AG04449 (cell line): ENCODE measurements around the gene TRMT1L.

Experiments used
- CTCF ChIA-PET: fragments of 350-600 bp; formaldehyde crosslinking; extraction: SDS; loops from one replicate; lab custom pipeline; 2021; ENCODE audit warnings: antibody characterized with exemption; lab: Yijun Ruan, JAX
- POLR2A ChIA-PET: fragments of 400-600, 350-600 bp; formaldehyde crosslinking; extraction: SDS; loops from one replicate; lab custom pipeline; 2020; ENCODE audit warnings: antibody characterized with exemption, inconsistent platforms; lab: Yijun Ruan, JAX
- DNase-seq: peaks from one replicate; pipeline ENCODE4 v3.0.0-alpha.2; 2010; ENCODE audit warnings: low read depth, low spot score
- H3K4me3 ChIP-seq: 2 replicates; pipeline ENCODE4 v1.5.1; 2011; ENCODE audit warnings: low read depth, mild to moderate bottlenecking, control low read depth, low read length
- TF ChIP-seq, protein P1 (sequence below): IDR thresholded peaks from one replicate; pipeline ENCODE4 v1.5.1; 2011; ENCODE audit warnings: mild to moderate bottlenecking, moderate library complexity, low read length, control low read depth, inconsistent platforms; ENCODE audit not compliant: insufficient read depth; ENCODE audit errors: missing control alignments

TRMT1L gene

DNA sequence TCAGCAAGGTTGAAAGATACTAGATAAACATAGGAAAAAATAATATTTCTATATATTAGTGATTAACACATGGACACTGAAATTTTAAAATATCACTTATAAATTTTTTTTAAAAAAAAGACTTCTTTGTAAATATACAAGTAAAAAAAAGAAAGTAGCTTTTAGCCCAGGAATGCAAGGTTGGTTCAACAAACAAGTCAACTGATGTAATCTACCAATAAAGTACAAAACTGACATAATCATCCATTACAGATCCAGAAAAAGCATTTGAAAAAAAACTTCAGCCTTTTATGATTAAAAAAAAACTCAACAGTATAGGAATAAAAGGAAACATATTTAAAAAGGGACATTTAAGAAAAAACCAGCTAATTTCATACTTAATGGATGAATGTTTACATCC lies 48.4 kb downstream of the TRMT1L start:
- CTCF ChIA-PET, result no interaction called here
- POLR2A ChIA-PET, result no interaction called here
- DNase-seq, result no peak
- TF ChIP-seq, protein P1, sequence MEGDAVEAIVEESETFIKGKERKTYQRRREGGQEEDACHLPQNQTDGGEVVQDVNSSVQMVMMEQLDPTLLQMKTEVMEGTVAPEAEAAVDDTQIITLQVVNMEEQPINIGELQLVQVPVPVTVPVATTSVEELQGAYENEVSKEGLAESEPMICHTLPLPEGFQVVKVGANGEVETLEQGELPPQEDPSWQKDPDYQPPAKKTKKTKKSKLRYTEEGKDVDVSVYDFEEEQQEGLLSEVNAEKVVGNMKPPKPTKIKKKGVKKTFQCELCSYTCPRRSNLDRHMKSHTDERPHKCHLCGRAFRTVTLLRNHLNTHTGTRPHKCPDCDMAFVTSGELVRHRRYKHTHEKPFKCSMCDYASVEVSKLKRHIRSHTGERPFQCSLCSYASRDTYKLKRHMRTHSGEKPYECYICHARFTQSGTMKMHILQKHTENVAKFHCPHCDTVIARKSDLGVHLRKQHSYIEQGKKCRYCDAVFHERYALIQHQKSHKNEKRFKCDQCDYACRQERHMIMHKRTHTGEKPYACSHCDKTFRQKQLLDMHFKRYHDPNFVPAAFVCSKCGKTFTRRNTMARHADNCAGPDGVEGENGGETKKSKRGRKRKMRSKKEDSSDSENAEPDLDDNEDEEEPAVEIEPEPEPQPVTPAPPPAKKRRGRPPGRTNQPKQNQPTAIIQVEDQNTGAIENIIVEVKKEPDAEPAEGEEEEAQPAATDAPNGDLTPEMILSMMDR, result no peak
- H3K4me3 ChIP-seq, result no peak overlapping the region

DNA sequence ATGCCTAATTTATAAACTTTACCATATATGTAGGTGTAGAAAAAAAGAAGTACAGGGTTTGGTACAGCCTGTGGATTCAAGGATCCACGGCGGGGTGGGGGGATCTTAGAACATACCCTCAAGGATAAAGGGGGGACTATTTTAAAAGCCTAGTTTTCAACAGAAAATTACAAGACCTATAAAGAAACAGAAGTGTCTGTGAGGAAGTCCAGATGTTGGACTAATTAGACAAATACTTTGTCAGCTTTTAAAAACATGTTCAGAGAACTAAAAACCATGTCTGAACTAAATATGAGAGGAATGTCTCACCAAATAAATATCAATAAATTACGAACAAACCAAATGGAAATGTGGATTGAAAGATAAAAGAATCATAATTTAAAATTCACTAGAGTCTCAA lies 51.6 kb downstream of the TRMT1L start:
- no peak for DNase-seq
- ChIA-PET CTCF (no interaction called here), POLR2A (no interaction called here)
- H3K4me3 ChIP-seq, result no peak overlapping the region
- TF ChIP-seq, protein P1, result no peak

- CTCF ChIA-PET, result interaction anchor here (0.7 kb wide), 1 partner anchor 299 kb away, joined by 3 read pairs; no protein-coding TSS in a partner anchor
- no peak overlapping the region for H3K4me3 ChIP-seq
- POLR2A ChIA-PET, result no interaction called here
- DNase-seq, result no peak
- TF ChIP-seq, protein P1, result no peak
These were observed 52.7 kb downstream of the TRMT1L start for GRCh38 chr1:185104083-185104482.

- TF ChIP-seq, protein P1, result no peak
- no peak for DNase-seq
- no peak overlapping the region for H3K4me3 ChIP-seq
- POLR2A ChIA-PET, result no interaction called here
- CTCF ChIA-PET, result no interaction called here
These were observed 60.2 kb downstream of the TRMT1L start for GRCh38 chr1:185096531-185096930.

DNA sequence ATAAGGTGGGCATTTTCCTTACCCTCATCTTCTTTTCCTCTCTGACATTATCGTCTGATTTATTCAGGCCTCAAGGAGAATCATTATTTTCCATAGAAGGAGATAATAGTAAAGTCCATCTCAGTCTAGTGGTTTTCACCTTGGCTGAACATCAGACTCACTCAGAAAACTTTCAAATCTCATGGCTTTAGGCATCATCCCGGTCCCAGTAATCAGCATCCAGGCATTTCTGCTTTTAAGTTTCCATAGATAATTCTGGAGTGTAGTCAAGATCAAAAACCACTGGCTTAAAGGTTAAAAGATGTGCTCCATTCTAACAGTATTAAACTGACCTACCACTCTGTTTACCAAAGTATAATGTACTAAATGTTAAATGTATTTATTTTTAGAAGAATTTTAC lies 62.0 kb downstream of the TRMT1L start:
- no peak overlapping the region for H3K4me3 ChIP-seq
- TF ChIP-seq, protein P1, result no peak
- ChIA-PET POLR2A (interaction anchor here (0.6 kb wide), 1 partner anchor 447 kb away, joined by 4 read pairs; no protein-coding TSS in a partner anchor), CTCF (no interaction called here)
- DNase-seq, result no peak

DNA sequence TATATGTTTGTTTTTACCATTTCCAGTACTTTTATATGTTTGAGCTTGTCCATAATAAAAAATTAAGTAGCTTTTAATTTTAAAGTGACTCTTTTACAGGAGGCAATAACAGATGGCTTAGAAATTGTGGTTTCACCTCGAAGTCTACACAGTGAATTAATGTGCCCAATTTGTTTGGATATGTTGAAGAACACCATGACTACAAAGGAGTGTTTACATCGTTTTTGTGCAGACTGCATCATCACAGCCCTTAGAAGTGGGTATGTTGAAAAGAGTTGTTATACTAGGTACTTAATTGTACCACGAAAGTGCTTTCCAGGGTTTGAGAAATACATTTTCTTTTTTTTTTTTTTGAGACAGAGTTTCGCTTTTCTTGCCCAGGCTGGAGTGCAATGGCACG lies 65.3 kb downstream of the TRMT1L start:
- TF ChIP-seq, protein P1, result no peak
- ChIA-PET CTCF (no interaction called here), POLR2A (no interaction called here)
- no peak overlapping the region for H3K4me3 ChIP-seq
- DNase-seq, result no peak
